ENCODE results near the gene PRPF18.
A peak's percentile ranks its signal among the peaks of the same experiment; 100 is the strongest.

The PRPF18 gene

DNA sequence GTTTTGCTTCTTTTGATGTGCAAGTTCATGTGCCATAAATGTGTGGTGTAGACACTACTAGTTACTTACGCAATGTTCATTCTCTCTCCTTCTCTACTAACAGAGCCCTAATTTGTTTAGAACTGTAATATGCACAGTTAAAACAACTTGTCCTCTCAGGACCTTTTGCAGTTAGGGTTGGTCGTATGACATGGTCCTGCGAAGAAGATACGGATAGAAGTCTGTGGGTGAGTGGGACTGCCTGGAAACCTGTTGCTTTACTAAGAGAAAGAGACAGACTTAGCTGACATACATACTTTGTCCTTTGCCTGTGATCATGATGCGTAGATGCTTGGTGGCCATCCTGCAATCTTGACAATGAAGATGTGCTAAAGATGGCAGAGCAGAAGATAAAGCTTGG is 51.1 kb downstream of the PRPF18 start:
- DNase-seq (ENCODE audit: low read depth in 2 of 2), result no peak

DNA sequence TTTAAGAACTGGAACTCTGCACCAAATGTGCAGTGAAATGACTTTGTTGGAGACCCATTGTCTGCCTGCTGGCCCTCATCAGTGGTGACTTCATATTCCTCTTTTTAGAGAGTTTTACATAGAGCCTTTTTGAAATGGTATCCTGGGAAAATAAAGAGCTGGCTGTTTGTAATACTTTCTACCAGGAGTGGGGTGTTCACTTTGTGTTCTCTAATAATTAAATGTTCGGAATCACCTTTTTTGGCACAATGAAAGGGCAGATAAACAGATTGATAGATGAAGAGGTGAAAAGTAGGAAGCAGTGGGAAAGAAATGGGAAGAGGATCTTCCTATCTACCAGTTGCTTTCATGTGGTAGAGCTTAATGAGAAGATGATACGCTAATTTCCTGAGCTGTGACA is 55.5 kb downstream of the PRPF18 start:
- no peak for DNase-seq (ENCODE audit: low read depth in 2 of 2)

DNA sequence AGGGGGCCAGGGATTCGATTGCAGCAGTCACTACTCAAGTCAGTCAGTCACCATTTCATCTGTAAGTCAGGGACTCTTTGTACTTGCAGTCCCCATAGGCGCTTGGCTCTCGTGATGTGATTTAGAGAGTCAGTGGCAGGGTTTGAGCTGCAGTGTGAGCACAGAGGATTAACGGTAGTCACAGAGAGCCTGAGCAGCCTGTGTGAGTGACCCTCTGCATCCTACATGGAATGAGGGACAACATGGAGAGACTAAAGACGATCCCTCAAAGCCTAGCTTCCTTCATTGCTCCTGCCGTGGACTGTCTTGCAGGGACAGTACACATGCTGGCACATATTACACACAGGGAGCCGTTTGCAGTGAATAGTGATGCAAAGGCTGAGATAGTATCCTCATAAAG is 56.3 kb downstream of the PRPF18 start:
- no peak for DNase-seq (ENCODE audit: low read depth in 2 of 2)

DNA sequence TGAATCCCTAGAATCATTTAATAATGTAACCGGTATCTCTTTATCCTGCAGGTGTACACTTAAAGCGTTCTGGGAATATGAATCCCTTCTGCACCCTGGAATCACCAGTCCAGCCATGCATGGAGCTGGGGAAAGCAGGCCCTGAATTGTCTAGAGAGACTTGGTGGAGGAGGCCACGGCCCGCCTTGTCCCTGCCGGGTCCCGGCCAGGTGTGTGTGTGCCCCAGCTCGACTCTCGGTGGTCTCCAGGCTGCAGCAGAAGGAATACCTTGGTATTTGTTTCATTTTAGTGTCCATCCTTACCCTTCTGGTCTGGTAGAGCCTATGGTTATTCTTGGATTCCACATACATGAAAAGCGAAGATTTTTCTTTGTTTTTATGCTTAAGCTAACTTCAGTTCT is 58.1 kb downstream of the PRPF18 start:
- no peak for DNase-seq (ENCODE audit: low read depth in 2 of 2)

DNA sequence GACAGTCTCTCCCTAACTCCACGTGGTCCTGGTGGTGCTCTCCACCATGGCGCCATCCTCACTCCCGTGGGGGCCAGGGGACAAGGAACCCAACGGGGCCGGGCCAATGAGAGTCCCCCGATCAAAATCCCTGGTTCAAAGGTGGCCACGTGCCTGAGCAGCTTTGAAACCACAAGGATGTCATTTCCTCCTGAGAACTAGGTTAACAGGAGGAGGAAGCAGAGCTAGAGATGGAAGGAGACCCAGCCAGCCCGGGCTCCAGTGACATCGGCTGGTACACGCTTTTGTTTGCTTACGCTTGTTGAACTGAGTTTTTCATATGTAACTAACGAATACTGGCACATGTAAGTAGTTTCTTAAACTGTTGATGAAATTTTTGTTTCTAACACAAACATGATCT is 61.7 kb downstream of the PRPF18 start:
- no peak for DNase-seq (ENCODE audit: low read depth in 2 of 2)

DNA sequence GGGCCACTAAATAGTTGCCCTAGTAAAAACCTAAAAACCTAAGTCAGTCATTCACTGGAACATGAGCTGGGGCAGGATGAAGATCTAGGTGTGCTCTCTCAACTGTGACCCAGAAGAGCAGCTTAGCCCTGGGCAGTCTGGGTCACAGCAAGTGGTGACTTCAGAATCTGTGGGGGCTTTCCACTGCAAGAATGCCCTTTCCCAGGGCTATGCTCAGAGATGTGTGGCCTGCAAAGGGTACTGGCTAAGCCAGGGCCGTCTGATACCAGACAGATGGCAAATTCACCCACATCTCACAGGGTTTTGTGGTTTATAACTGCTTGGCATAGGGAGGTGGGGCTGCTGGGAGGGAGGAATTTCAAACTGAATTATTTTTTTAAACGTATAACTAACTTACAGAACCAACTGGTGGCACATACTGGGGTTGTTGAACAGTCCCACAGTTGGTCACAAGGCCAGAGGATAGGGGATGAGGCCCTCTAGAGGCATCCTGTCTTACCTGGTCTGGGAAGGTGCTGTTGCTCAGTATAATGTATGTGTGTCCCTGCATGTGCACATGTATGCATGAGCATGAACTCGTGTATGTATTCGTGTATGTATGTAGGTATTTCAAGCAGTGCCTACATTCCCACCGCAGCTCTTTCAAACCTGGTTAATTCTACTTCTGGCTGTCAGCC is 63.2 kb downstream of the PRPF18 start:
- no peak for DNase-seq (ENCODE audit: low read depth in 2 of 2)

DNA sequence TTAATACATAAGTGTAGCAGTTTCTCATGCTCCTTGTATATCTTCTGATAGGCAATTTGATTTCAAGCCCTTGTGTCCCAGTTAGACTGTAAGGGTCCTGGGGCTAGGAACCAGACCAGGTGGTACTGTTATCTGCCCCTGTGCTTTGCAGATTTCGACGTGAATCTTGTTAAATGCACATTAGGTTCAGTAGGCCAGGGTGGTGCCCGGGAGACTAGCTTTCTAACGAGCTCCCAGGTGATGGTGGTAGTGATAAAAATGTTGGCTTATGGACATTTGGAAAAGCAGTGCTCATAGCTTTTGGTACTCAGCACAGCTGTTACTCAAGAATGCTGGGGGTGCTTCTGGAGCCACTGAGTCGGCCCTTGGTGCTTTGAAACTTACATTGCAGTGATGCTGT is 64.2 kb downstream of the PRPF18 start:
- no peak for DNase-seq (ENCODE audit: low read depth in 2 of 2)

DNA sequence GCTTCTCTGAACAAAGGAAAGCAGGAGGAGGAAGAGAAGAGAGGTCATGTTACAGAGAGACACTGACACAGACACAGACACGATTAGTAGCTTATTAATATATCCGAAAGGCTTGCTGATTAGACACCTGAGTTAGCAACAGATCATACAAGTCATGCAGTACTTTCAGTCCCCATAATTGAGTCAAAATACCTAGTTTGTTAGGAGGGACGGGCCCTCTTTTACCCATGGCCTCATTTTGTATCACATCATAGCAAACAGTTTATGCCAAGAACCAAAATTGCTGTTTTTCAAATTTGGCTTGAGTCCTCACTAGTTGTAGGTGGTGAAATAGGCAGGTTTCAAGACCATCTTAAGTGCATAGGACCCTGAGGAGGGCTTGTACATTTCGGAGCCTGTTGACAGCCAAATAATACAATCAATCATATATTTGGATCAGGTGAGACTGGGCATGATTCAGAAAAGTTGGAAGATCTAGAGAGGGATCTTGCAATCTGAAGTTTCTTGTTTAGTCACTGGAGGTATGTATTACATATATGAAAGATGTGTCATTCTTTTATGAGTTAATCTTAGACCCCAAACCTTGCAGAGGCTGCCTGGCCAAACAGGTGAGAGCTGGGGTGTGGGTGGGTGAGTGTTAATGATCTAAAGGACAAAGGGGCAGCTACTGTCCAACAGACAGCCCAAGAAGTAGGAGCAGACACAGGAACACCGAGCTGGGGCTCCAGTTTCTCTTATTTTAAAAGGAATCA is 65.4 kb downstream of the PRPF18 start:
- DNase-seq (ENCODE audit: low read depth in 2 of 2), result no peak

DNA sequence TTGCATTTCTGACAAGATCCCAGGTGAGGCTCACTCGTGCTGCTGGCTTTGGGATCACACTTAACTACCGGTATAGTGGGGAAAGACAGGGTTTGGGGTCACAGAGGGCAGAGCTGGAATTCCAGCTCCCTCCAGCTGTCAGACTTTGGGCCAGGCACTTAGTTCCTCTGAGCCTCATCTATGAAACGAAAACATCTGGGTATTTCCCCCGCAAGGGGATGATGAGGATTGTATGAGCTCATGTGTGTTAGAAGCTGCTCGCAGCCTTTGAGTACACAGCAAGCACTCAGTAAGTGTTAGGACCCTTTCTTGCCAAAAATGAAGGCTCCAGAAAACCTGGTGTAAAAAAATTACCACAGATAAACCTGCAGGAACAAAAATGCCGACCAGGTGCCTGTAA is 66.1 kb downstream of the PRPF18 start:
- DNase-seq (ENCODE audit: low read depth in 2 of 2), result no peak

DNA sequence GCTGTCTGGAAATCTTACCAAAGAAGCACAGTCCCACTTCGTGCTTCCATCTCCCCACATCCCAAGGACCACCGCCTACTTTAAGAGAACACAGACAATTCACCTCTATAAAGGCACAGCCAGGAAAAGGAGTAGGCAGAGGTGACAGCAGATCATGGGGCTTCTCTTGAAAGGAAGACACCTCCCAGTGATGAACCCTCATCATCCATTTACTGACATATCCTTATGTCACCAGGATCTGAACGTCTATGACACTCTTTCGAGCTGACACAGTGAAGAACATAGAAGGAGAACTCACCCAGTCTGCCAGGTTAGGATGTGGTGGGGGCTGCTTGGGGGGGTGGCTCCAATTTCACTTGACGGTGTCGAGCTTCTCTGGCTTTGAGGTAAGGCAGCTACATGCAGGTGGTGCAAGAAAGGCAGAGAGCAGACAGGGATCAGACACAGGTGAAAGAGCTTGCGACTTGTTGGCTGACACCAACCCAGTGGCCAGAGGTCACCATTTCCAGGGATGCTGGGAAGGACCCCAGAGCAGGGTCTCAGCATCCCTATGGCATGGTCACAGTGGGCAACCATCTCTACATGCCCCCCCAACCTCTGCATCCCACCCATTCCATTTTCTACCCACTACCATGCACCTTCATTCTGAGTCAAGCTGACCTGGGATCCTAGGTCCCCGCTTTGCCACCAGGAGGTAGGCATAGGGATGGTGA is 67.5 kb downstream of the PRPF18 start:
- no peak for DNase-seq (ENCODE audit: low read depth in 2 of 2)

DNA sequence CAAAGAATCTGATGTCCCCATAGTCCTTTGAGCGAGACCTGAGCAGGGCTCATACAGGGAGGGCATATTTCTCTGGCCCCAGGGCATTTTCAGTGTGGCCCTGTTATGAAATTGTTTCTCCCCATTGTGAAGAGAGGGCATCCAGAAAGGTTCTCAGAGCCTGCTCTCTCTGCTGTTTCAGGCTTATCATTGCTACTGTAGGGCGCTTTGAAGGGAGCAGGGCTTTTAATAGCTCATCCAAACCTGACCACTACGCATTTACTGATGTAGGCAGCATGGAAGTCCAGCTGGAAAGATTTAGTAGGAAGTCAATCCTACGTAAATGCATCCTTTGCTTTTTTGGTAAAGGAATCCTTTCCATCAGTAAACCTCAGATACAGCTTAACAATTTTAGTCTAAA is 68.1 kb downstream of the PRPF18 start:
- no peak for DNase-seq (ENCODE audit: low read depth in 2 of 2)

DNA sequence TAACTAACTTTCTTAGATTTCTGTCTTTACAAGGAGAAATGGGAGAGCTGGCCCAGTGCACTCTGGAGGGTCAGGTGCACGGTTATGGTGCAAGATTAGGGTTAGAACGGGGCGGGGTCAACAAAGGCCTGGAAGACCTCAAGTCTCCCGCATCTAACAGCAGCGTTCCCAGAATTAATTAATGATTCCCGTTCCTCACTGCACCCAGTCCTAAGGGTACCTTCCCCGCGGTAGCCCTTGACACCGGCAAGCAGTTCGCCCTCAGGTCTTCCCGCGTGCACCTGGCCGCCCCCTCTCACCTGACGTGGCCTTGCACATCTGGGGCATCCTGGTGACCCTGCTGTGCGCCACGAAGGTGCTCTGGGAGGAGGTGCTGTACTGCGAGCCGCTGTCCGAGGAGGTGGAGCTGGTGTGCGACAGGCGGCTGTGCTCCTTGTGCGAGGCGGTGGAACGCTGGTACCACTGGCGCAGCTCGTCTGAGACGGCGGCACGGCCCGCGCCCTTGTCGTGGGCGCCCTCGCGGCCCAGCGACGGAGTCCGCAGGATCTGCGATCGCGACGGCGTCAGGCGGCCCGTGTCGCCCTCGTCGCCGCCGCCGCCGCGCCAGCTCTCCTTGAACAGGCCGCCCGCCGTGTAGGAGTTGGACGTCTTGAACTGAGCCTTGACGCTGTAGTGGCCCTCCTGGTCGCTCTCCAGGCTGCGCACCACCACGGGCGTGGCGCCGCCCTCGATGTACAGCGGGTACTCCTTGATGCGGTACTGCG is 69.8 kb downstream of the PRPF18 start:
- no peak for DNase-seq (ENCODE audit: low read depth in 2 of 2)

DNA sequence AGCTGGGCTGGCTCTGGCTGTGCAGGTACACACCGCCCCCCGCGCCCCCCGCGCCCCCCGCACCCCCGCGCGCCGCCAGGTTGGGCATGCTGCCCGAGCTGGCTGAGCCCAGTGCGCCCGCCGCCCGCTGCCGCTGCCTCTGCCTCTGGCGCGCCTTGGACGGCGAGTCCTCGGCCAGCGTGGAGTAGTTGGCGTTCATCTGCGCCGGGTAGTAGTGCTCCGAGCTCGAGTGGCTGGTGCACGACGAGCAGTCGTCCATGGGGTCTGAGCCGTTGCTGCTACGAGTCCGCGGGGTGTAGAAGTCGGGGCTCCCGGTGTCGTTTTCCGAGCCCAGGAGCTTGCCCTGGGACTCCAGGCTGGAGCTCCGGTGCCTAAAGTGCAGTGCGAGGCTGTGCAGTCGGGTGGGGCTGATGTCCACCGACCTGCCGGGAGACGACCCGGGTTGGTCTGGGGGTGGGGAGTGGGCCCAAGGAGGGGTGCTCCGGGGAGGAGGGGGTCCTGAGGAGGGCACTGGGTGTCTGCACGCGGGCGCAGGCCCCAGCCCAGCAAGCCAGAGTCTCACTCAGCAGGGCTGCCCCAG is 70.4 kb downstream of the PRPF18 start:
- no peak for DNase-seq (ENCODE audit: low read depth in 2 of 2)

DNA sequence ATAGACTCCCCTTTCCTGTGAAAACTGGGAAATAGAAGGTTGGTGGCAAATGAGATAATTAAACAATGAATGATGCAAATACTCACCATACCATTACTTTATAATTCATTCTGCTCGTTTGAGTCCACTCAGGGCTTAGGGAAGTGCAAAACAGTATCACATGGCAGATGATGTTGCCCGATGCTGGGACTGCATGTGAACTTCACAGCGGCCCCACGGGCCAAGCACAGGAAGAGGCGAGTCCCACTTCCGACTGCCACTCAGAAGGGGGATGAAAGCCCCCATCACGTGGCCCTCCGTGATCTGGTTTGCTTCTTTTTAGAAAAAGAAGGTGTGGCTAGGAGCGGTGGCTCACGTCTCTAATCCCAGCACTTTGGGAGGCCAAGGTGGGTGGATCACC is 71.5 kb downstream of the PRPF18 start:
- no peak for DNase-seq (ENCODE audit: low read depth in 2 of 2)

DNA sequence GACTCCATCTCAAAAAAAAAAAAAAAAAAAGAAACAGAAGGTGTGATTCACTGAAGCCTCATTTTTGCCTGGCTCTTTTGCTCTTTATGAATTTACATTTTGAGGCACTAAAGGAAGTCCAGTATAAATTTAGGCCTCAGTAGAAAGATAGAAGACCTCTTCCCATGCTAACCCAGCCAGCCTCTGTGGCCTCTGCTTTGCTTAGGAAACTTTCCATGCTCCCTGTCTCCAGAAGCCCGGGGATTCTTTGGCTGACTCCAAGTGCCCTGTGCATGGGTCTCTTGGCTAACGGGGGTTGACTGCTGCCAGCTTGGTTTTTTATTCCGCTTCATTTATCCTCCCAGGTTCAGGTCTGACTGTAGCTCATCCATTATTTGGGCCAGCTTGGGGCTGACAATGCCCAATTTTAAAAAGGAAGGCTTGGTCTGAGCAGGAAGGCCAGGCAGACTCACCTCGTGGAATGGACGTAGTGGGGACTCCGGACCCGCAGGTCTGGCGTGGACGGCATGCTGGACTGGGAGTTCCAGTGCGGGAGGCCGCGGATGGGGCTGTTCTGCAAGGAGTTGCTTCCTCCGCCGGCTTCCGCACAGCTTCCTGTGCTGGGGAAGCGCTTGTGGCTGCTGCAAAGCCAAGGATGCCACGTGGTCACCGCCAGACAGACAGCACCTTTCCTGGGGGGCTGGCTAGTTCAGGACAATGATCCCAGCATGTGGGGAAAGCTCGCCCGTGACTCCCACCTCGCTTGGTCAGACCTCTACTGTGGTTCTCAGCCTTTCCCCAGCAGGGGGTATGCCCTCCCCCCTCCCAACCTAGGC is 72.3 kb downstream of the PRPF18 start:
- DNase-seq (ENCODE audit: low read depth in 2 of 2), result no peak

DNA sequence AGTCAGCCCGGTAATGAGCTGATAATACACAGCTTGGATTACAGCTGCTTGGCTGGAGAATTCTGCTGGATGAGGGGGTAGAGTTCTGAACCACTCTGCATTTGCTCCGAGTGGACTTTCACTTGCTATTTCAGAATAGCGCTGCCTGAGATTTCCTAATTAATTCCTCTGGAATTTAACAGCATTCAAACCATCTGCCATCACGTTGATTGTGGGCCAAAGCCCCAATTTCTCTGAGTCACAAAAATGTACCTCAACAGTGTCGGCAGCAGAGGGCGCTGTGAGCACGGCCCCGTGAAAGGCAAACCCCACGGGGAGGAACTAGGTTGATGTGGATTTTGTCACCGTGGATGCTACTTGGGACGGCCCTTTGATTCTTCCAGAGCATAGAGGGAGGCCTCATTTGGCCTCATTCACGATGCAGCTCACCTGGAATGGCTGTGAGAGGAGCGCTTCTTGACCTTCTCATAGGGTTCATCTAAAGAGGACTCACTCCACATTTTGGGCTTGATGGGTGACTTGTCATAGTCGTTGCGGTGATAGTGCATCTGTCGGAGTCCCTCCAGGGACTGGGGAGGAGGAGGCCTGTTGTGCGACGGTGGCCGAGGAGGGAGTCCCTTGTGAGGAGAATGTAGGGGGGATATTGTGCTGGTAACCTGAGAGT is 73.3 kb downstream of the PRPF18 start:
- DNase-seq (ENCODE audit: low read depth in 2 of 2), result peak; percentile 21 to 51

DNA sequence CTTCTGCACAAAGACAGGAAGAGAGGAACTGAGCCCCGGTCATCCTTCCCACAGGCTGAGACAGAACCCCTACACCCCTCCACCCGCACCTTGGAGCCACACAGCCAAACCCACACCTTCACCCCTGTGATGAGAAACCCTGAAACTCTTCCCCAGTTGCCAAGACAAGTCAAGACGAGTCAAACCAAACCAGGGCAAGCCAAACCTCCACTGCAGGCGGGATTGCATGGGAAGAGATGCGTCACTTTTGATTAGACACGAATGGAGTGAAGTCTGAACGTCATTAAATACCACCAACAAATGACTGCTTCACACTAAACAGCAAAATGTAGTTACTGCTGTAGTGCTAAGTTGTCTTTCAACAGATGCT is 73.8 kb downstream of the PRPF18 start:
- no peak for DNase-seq (ENCODE audit: low read depth in 2 of 2)

DNA sequence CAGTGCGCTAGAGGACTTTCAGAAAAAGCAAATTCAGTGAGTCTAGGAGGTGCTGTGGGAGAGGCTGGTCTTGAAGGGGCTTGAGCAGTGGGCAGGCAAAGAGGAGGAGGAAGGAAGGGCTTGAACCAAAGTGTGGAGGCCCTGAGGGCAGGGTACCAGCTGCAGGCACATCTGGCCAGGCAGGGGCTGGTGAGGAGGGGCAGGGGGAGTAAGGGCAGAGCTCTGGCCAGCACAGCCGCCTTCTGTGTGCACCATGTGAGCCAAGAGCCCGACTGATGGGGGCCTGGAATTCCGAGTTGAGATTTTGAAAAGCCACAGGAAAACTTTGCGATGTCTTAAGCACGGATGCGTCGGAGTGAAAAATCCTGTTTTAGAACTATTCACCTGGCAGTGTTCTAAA is 74.5 kb downstream of the PRPF18 start:
- DNase-seq (ENCODE audit: low read depth in 2 of 2), result no peak

DNA sequence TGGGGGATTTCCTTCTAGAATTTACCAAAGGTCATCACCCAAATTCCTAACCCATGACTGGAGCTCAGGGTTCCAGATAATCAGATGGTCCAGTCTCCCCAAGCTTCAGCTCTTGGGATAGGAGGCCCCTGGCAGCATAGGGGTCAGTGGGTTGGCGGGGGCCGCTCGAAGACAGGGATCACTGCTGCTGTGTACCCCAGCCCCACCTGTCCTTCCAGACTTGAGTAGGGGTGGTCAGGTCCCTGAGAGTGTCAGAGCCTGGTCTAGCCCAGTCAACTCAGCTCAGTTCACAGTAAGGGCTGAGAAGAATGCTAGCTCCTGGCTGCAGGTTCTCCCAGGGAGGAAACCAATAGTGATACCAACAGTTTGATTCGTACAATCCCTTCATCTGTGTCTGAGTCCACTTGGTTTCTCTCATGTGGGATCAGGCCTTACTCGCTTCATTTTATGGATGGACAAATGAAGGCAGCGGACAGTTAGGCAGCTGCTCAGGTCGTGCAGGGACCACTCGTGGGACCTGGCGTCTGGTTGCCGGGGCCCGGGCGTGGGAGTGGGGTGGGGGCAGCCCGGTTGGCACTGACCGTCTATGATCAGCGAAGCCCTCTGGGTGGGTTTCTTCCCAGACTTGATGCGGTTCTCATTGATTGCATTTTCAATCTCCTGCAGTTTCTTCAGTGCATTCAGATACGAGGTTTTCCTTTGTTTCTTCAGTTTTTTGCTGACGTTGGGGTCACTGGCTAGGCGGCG is 78.9 kb downstream of the PRPF18 start:
- no peak for DNase-seq (ENCODE audit: low read depth in 2 of 2)

DNA sequence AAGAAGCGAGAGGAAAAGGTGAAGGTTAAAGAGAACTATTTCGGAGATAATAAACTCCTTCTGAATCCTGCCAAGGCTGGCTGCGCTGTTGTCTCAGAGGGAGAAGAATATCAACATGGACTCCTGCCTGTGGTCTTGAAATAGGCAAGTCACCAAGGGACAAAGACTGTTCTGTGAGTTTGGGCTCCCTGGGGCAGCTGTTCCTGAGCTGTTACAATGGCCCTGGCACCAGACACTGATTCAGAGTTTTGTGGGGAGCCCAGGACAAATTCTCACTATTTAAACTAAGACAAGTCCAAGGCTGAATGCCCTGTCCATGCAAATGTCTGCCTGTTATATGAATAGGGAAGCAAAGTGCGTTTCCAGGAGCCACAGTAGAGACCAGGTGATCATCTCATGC is 81.4 kb downstream of the PRPF18 start:
- DNase-seq (ENCODE audit: low read depth in 2 of 2), result no peak
